Measurements from ENCODE around the gene WFDC11. TPM values are rescaled to one million over a fixed set of nuclear protein-coding genes. Genes with fewer than 3 reads are reported as not detected.
A peak's percentile ranks its signal among the peaks of the same experiment; 100 is the strongest.

WFDC11 gene
- total RNA-seq, 1 experiment from 2014 or later, result not detected

DNA sequence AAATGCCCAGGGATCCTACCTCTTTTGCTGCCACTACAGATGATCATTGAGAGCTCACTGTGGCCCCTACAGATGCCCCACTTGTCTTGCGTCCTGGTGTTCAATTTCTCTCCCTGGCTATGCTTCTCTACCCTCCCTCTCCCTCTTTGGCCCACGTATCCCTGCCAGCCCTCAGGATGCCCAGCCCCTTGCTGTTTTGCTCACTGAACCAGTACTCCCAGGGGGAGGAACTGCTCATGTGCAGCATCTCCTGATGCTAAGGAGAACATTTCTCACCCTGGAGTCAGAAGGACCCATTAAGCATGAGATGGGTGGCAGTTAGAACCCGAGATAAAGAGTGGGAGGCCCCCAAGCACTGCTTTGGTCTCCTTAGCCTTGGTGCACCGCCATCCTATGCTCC is 38.9 kb downstream of the WFDC11 start, which contains the start of gene WFDC9:
Gene WFDC9 (minus strand): TSS at position 101 of the 400 bp plus-strand sequence. CDS start 21,103 bp downstream, outside the sequence.
- Mint-ChIP-seq H3K27me3 (ENCODE audit: insufficient read depth, unreplicated experiment) (peaks cover 38% of the 10 kb centered on the region), H3K4me3 (ENCODE audit: unreplicated experiment) (no peak within 1 kb of the TSS), H3K36me3 (ENCODE audit: insufficient read depth, unreplicated experiment) (no peaks in the 10 kb centered on the region), H3K27ac (ENCODE audit: low read depth, unreplicated experiment) (no peak within 1 kb of the TSS), H3K4me1 (ENCODE audit: insufficient read depth, unreplicated experiment) (no peaks in the 10 kb centered on the region), H3K9me3 (ENCODE audit: unreplicated experiment) (no peaks in the 10 kb centered on the region)
- ChIA-PET CTCF (no interaction called here), POLR2A (no interaction called here)
- intact Hi-C loops (cut with micrococcal nuclease), result no loop called here
- no TSS peak for BruUV-seq (replicated peaks)
- TF ChIP-seq, protein P1, sequence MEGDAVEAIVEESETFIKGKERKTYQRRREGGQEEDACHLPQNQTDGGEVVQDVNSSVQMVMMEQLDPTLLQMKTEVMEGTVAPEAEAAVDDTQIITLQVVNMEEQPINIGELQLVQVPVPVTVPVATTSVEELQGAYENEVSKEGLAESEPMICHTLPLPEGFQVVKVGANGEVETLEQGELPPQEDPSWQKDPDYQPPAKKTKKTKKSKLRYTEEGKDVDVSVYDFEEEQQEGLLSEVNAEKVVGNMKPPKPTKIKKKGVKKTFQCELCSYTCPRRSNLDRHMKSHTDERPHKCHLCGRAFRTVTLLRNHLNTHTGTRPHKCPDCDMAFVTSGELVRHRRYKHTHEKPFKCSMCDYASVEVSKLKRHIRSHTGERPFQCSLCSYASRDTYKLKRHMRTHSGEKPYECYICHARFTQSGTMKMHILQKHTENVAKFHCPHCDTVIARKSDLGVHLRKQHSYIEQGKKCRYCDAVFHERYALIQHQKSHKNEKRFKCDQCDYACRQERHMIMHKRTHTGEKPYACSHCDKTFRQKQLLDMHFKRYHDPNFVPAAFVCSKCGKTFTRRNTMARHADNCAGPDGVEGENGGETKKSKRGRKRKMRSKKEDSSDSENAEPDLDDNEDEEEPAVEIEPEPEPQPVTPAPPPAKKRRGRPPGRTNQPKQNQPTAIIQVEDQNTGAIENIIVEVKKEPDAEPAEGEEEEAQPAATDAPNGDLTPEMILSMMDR (IDR thresholded peaks at IDR 0.05; ENCODE audit: unreplicated experiment), result no peak
- DNase-seq (ENCODE audit: unreplicated experiment), result no peak

DNA sequence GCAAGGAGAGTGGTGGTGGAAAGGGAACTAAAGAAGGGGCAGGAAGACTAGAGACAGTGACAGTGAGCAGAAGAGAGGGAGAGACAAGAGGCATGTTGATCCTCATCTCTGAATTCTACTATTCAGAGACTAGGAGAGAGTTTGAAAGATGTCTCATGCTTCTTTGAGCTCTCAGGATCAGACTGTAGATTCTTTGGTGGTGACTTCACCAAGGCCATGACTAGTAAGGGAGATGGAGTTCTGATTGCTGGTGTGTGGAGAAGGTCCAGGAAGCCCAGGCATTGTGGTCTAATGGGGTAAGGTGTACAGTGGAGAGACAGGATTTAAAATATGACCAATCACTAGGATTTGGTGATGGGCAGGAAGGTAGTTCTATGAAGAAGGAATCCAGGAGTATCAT is 39.7 kb downstream of the WFDC11 start:
- H3K27ac Mint-ChIP-seq (ENCODE audit: low read depth, unreplicated experiment), result no peak overlapping the region
- intact Hi-C loops (cut with micrococcal nuclease), result no loop called here
- no peaks in the 10 kb centered on the region for H3K9me3 Mint-ChIP-seq (ENCODE audit: unreplicated experiment)
- BruUV-seq (replicated peaks), result no TSS peak
- H3K4me1 Mint-ChIP-seq (ENCODE audit: insufficient read depth, unreplicated experiment), result no peaks in the 10 kb centered on the region
- H3K4me3 Mint-ChIP-seq (ENCODE audit: unreplicated experiment), result no peak overlapping the region
- TF ChIP-seq, protein P1 (IDR thresholded peaks at IDR 0.05; ENCODE audit: unreplicated experiment), result no peak
- no peaks in the 10 kb centered on the region for H3K36me3 Mint-ChIP-seq (ENCODE audit: insufficient read depth, unreplicated experiment)
- peaks cover 38% of the 10 kb centered on the region for H3K27me3 Mint-ChIP-seq (ENCODE audit: insufficient read depth, unreplicated experiment)
- no peak for DNase-seq (ENCODE audit: unreplicated experiment)
- ChIA-PET CTCF (interaction anchor here (0.6 to 5.0 kb wide), 5 partner anchors 9 to 169 kb away, joined by 3 to 38 read pairs (median 3); no protein-coding TSS in a partner anchor), POLR2A (no interaction called here)

DNA sequence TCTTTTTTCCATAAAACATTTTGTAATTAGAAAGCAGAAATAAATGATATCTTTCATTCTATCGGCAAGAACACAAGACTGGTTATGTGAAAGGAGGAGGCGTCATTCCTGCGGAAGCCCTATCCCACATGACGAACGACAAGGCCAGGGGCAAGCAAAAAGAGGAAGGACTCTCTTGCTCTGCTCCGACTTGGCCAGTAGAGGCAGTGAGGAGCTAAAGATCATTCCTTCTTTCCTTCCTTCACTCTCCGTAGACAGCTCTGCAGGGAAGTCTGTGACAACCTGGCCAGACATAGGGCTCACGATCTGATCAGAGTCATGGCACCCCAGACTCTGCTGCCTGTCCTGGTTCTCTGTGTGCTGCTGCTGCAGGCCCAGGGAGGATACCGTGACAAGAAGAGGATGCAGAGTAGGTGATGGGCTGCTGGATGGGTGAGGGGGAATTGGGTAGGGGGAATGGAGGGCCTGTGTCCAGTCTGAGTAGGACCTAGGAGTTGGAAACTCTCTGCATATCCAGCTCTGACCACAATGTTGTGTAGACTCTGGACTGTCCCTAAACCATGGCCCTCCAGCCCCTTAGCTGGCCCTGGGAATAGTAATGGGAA is 40.4 kb downstream of the WFDC11 start, which contains the start of gene WFDC10A:
Gene WFDC10A (plus strand): TSS at position 244 of the 605 bp plus-strand sequence. CDS start 75 bp downstream, at position 319.
- no peak within 1 kb of the TSS for H3K4me3 Mint-ChIP-seq (ENCODE audit: unreplicated experiment)
- POLR2A ChIA-PET, result interaction anchor here (0.6 to 1.5 kb wide), 4 partner anchors 12 to 290 kb away, joined by 3 to 4 read pairs (median 3); no protein-coding TSS in a partner anchor
- intact Hi-C loops (cut with micrococcal nuclease), result no loop called here
- peak; percentile 72 for DNase-seq (ENCODE audit: unreplicated experiment)
- no TSS peak for BruUV-seq (replicated peaks)
- no peaks in the 10 kb centered on the region for H3K4me1 Mint-ChIP-seq (ENCODE audit: insufficient read depth, unreplicated experiment)
- no peaks in the 10 kb centered on the region for H3K9me3 Mint-ChIP-seq (ENCODE audit: unreplicated experiment)
- H3K27me3 Mint-ChIP-seq (ENCODE audit: insufficient read depth, unreplicated experiment), result peaks cover 38% of the 10 kb centered on the region
- CTCF ChIA-PET, result interaction anchor here (0.5 to 5.0 kb wide), 20 partner anchors 10 to 311 kb away, joined by 3 to 38 read pairs (median 3); partner anchors contain the start of gene EPPIN
- no peak within 1 kb of the TSS for H3K27ac Mint-ChIP-seq (ENCODE audit: low read depth, unreplicated experiment)
- no peaks in the 10 kb centered on the region for H3K36me3 Mint-ChIP-seq (ENCODE audit: insufficient read depth, unreplicated experiment)
- TF ChIP-seq, protein P1 (IDR thresholded peaks at IDR 0.05; ENCODE audit: unreplicated experiment), result peak; percentile 53

DNA sequence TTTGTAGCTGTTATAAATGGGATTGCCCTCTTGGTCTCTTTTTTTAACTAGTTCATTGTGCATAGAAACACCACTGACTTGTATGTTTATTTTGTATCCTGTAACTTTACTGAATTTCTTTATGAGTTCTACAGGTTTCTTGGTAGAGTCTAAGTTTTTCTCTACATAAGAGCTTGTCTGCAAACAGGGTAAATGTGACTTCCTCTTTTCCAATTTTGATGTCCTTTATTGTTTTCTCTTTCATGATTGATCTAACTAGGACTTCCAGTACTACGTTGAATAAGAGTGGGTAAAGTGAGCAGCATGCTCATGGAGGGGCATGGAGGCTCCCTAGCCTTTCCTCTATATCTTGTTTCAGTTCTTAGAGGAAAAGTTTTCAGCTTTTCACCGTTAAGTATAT is 43.5 kb downstream of the WFDC11 start:
- Mint-ChIP-seq H3K9me3 (ENCODE audit: unreplicated experiment) (no peaks in the 10 kb centered on the region), H3K36me3 (ENCODE audit: insufficient read depth, unreplicated experiment) (no peaks in the 10 kb centered on the region), H3K27me3 (ENCODE audit: insufficient read depth, unreplicated experiment) (peaks cover 20% of the 10 kb centered on the region), H3K4me1 (ENCODE audit: insufficient read depth, unreplicated experiment) (no peaks in the 10 kb centered on the region), H3K4me3 (ENCODE audit: unreplicated experiment) (no peak overlapping the region), H3K27ac (ENCODE audit: low read depth, unreplicated experiment) (no peak overlapping the region)
- TF ChIP-seq, protein P1 (IDR thresholded peaks at IDR 0.05; ENCODE audit: unreplicated experiment), result no peak
- CTCF ChIA-PET, result interaction anchor here (0.8 to 5.0 kb wide), 3 partner anchors 12 to 144 kb away, joined by 3 to 38 read pairs (median 6); no protein-coding TSS in a partner anchor
- DNase-seq (ENCODE audit: unreplicated experiment), result no peak
- POLR2A ChIA-PET, result interaction anchor here (0.7 kb wide), 1 partner anchor 59 kb away, joined by 3 read pairs; no protein-coding TSS in a partner anchor
- no TSS peak for BruUV-seq (replicated peaks)
- intact Hi-C loops (cut with micrococcal nuclease), result no loop called here

Data from MCF 10A (cell line).